Neural crest cell (in vitro differentiated cells): Measurements from ENCODE around the gene IGF2BP3. TPM values are rescaled to one million over a fixed set of nuclear protein-coding genes. Genes with fewer than 3 reads are reported as not detected.
"Not testable (repeated sequence)": the region's sequence is repeated elsewhere in the genome, so short reads cannot be mapped to it uniquely, and the experiment has no call there.

ENCODE experiments used
- DNase-seq: peaks from one replicate; pipeline ENCODE4 v3.0.0; 2021; ENCODE audit warnings: low read depth, mixed read lengths, low spot score
- H3K27ac Mint-ChIP-seq: one replicate; pipeline ENCODE4 v1.8.0; 2021; ENCODE audit warnings: mild to moderate bottlenecking, mixed read lengths; ENCODE audit not compliant: unreplicated experiment
- H3K27me3 Mint-ChIP-seq: 2 replicates; pipeline ENCODE4 v1.8.0; 2021; ENCODE audit warnings: low read depth, mild to moderate bottlenecking, mixed read lengths
- H3K36me3 Mint-ChIP-seq: 2 replicates; pipeline ENCODE4 v1.8.0; 2021; ENCODE audit warnings: low read depth, mild to moderate bottlenecking, mixed read lengths
- H3K4me1 Mint-ChIP-seq: 2 replicates; pipeline ENCODE4 v1.8.0; 2021; ENCODE audit warnings: mixed read lengths
- H3K4me3 Mint-ChIP-seq: one replicate; pipeline ENCODE4 v1.8.0; 2021; ENCODE audit warnings: mild to moderate bottlenecking, mixed read lengths
- H3K9me3 Mint-ChIP-seq: 2 replicates; pipeline ENCODE4 v1.8.0; 2021; ENCODE audit warnings: mixed read lengths
- long read RNA-seq: library from polyadenylated mRNA; unstranded; transcript quantifications from one replicate; pipeline ENCODE4 v2.0.0, GENCODE V29; 2020
- total RNA-seq: library from RNA; stranded (reverse); gene quantifications from 2 replicates; pipeline ENCODE4 v1.2.1, GENCODE V29; 2021
- TF ChIP-seq, protein P1 (sequence below): fragments of 200-600 bp; sonication (generic); conservative IDR thresholded peaks from 2 replicates; pipeline ENCODE4 v1.5.0; 2021; ENCODE audit warnings: antibody characterized with exemption, mild to moderate bottlenecking

IGF2BP3 gene
- 117 and 118 TPM in 2 replicates for total RNA-seq
- long read RNA-seq, full-length matches to known transcripts = 213 of 358 reads
- long read RNA-seq, partial matches to known transcripts = 93 of 358 reads
- long read RNA-seq, other reads (novel, unspliced or antisense) = 52 of 358 reads

GRCh38 chr7:23470330-23471105 is at the start of gene IGF2BP3:
Gene IGF2BP3, minus strand, starts transcription at chr7:23470491. Its CDS starts 381 bp downstream, at chr7:23470110.
- DNase-seq = peak; percentile 79
- Mint-ChIP-seq H3K27ac (peak within 1 kb of the TSS; percentile 98), H3K27me3 (peaks cover 11% of the 10 kb centered on the region), H3K9me3 (no peaks in the 10 kb centered on the region), H3K4me1 (peaks cover 45% of the 10 kb centered on the region), H3K4me3 (peak within 1 kb of the TSS; percentile 98), H3K36me3 (peaks cover 4% of the 10 kb centered on the region)
- TF ChIP-seq, protein P1, sequence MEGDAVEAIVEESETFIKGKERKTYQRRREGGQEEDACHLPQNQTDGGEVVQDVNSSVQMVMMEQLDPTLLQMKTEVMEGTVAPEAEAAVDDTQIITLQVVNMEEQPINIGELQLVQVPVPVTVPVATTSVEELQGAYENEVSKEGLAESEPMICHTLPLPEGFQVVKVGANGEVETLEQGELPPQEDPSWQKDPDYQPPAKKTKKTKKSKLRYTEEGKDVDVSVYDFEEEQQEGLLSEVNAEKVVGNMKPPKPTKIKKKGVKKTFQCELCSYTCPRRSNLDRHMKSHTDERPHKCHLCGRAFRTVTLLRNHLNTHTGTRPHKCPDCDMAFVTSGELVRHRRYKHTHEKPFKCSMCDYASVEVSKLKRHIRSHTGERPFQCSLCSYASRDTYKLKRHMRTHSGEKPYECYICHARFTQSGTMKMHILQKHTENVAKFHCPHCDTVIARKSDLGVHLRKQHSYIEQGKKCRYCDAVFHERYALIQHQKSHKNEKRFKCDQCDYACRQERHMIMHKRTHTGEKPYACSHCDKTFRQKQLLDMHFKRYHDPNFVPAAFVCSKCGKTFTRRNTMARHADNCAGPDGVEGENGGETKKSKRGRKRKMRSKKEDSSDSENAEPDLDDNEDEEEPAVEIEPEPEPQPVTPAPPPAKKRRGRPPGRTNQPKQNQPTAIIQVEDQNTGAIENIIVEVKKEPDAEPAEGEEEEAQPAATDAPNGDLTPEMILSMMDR = no peak

DNA sequence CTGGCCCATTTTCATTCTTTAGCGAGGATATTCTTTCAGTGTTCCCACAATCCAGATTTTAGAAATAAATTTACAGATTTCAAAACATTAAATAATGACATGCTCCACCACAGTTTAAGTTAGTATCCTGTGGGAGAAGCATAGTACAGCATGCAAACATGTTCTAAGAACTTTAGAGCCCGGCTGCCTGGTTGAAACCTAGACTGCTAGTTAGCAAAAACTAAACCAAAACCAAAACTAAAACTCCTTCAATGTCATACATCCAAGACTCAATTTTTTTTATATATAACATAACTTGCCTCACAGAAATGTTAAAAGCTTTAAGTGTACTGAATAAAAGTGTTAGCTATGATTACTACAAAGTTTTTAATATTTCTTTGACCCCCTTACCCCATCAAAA is 44.5 kb upstream of the IGF2BP3 start:
- Mint-ChIP-seq H3K36me3 (peaks cover 40% of the 10 kb centered on the region), H3K4me1 (no peaks in the 10 kb centered on the region), H3K27ac (no peak overlapping the region), H3K27me3 (no peaks in the 10 kb centered on the region), H3K4me3 (no peak overlapping the region), H3K9me3 (peaks cover 2% of the 10 kb centered on the region)
- no peak for DNase-seq
- TF ChIP-seq, protein P1 = no peak

GRCh38 chr7:23513746-23514145 is 43.5 kb upstream of the IGF2BP3 start:
- H3K27me3 Mint-ChIP-seq, DNase-seq, H3K4me3 Mint-ChIP-seq, H3K4me1 Mint-ChIP-seq, H3K9me3 Mint-ChIP-seq, H3K27ac Mint-ChIP-seq: not testable (repeated sequence)
- peaks cover 37% of the 10 kb centered on the region for H3K36me3 Mint-ChIP-seq

- TF ChIP-seq, protein P1 = no peak
- H3K4me3 Mint-ChIP-seq = no peak overlapping the region
- H3K4me1 Mint-ChIP-seq = no peaks in the 10 kb centered on the region
- H3K9me3 Mint-ChIP-seq = no peaks in the 10 kb centered on the region
- DNase-seq = no peak
- no peak overlapping the region for H3K27ac Mint-ChIP-seq
- H3K36me3 Mint-ChIP-seq = peaks cover 4% of the 10 kb centered on the region
- no peaks in the 10 kb centered on the region for H3K27me3 Mint-ChIP-seq
Observed at GRCh38 chr7:23494009-23494408, 23.7 kb upstream of the IGF2BP3 start.

- H3K9me3 Mint-ChIP-seq = no peaks in the 10 kb centered on the region
- no peaks in the 10 kb centered on the region for H3K27me3 Mint-ChIP-seq
- peak overlapping the region; percentile 27 for H3K4me3 Mint-ChIP-seq
- DNase-seq = no peak
- H3K36me3 Mint-ChIP-seq = peaks cover 4% of the 10 kb centered on the region
- H3K27ac Mint-ChIP-seq = no peak overlapping the region
- TF ChIP-seq, protein P1 = no peak
- no peaks in the 10 kb centered on the region for H3K4me1 Mint-ChIP-seq
Observed at GRCh38 chr7:23491502-23491901, 21.2 kb upstream of the IGF2BP3 start.
